GM18520 (cell line): ENCODE results near the gene RSPH10B.
"Not testable (repeated sequence)": the region's sequence is repeated elsewhere in the genome, so short reads cannot be mapped to it uniquely, and the experiment has no call there.

Experiments used
- ATAC-seq: cut with Tn5 transposase; IDR thresholded peaks from one replicate; pipeline ENCODE4 v1.9.1; 2021; ENCODE audit not compliant: unreplicated experiment

The RSPH10B gene

DNA sequence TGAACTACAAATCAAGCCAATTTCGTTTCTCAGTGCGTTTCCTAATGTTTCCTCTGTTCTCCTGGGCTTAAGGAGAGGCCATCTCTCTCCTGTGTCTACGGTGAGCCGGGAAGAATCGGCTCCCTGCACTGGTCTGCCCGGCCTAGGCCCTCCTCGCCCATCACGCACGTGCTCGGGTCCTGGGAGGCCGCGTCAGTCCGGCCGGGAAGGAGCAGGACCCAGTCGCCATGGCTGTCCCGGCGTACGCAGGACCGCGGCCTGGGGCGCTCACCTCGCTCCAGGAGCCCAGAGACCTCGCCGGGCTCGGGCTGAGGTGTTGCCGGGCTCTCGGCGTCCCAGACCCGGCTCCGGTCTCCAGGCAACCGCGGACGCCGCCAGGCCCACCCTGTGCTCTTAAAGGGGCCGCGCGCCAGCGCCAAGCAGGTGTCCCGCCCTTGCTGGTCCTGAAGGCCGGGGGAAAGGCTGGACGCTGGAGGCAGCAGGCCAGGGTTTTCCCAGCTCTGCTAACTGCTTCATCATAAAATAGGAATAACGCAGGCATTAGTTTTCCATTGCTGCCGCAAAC lies at the start of gene RSPH10B:
TSS of gene RSPH10B (minus strand) at position 343 of the 565 bp plus-strand sequence. CDS start 3,573 bp downstream, outside the sequence.
- ATAC-seq, result not testable (repeated sequence)

DNA sequence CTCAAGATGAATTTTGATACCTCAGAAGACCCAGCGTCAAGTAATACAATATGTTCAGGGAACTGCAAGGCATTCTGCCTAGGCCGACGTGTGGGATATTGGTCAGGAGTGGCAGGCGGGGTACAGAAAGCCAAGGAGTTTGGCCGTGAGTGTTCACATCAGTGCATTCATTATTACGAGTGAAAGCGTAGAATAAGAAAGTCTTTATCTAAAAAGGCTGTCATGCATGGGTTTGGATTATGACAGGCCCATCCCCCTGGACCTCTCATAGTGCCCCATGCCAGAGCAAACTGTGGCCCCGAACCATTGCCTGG lies 46.1 kb upstream of the RSPH10B start:
- ATAC-seq, result no peak

DNA sequence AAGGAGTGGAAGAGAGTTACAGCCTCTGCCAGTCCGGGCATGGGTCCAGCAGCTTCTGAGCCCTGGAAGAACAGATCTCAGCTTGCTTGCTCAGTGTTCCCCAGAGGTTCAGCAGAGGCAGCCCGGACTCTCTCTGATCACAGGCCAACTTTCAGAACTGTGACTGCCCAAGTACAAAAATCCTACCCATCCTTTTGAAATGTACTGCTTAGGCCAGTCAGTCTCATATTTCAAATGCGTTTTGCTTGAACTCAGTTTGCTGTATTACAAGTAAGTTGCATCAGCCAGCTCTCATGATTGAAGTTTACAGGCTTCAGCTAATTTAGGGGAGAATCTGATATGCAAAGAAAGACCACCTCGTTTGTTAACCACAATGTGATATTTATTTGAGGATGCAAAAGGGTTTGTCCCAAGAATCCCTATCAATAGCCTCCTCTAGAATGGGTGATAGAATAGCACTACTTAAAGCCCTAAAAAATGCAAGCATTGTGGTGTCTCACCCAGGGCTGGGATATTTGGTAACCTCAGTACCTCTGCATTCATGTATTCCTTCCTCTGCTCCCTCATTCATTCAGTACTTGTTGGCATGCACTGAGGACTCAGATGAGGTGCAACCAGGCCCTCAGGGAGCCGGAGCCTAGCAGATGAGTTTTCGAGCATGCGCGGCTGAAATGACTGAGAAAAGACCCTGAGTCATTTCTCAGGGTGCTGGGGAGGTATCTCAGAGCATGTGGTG lies 45.6 kb upstream of the RSPH10B start:
- peak; percentile 22 for ATAC-seq

DNA sequence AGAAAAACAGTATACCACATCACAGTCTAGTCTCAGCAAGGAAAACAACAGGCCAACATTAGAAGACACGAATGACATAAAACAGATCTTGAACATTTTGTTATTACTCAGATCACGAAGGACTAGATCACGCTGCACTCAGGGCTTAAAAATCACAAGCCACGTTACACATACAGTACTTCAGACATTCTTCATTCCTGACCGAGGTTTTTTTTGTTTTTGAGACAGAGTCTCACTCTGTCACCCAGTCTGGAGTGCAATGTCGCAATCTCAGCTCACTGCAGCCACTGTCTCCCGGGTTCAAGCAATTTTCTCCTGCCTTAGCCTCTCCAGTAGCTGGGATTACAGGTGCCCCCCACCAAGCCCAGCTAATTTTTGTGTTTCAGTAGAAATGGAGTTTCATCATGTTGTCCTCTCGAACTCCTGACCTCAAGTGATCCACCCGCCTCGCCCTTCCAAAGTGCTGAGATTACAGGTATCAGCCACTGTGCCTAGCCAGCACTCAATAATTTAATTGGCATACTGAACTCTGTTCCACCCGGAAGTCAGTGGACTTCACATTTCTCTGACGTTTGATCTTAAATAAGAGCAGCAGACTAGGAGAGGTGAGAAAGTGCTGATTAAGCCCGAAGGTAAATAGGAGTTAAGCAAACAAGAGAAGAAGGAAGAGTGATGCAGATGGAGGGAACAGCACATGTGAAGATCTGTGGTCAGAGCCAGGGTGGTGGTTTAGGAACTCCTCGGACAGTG lies 42.0 kb upstream of the RSPH10B start:
- ATAC-seq, result no peak

DNA sequence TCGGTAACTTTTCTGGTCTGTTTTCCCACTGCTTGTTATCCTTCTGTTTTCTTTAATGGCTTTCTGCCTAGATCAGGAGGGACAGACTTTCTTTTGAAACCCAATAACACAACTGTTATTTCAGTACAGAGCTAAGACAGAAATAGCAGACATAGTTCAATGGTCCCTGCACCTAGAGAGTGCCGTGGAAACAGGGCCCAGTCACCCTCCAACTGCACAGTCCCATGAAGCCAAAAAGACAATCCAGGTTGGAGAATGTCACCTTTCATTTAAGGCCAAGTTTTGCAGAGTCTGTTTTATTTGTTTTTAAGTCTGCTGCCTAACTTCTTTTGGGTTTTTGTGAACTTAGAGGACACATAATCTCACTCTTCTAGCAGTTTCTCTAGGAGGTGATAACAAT lies 41.1 kb upstream of the RSPH10B start:
- ATAC-seq, result no peak

DNA sequence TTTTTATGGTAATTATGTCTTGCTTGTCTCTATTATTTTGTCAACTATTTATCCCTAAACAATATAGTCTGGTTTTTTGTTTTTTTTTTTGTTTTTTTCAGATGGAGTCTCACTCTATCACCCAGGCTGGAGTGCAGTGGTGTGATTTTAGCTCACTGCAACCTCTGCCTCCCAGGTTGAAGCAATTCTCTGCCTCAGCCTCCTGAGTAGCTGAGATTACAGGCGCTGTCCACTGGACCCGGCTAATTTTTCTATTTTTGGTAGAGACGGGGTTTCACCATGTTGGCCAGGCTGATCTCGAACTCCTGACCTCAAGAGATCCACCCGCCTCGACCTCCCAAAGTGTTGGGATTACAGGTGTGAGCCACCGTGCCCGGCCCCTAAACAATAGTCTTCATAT lies 39.9 kb upstream of the RSPH10B start:
- not testable (repeated sequence) for ATAC-seq

DNA sequence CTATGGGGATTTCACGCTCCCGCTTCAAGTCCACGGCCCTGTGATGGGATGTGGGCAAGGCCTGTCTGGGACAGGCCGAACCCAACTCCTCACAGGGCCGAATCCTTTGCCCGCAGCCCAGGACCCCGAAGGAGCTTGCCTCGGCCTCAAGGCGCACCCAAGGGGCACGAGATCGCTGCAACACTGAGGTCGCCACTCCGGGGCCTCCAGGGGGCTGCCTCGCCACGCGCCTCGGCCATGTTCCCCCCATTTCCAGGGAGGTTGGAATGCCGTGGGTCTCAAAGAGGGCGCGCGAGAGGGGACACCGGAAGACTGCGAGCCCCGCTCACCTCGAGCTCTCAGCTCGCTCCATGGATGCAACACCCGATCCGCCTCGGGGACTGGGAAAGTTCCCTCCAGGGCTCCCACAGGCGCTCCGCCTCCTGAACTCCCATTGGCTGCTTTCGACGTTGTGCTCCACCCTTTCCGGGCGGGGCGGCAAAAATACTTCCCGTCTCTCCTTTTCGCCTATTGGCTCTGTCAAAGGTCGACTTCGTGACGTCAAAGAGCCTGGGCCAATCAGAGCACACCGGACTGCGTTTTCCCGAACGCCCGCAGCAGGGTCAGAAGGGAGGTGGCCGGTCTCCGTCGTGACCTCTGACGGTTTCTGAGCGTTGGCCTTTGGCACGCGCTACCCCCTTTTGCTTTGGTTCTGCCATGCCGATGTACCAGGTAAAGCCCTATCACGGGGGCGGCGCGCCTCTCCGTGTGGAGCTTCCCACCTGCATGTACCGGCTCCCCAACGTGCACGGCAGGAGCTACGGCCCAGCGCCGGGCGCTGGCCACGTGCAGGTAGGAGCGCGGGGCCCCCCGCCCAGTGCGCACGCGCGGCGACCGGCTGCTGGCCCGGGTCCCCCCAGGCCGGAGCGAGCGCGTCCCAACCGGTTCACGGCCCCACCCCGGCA lies 38.5 kb upstream of the RSPH10B start, which contains the start of the genes AIMP2 and PMS2:
TSS of gene AIMP2 (plus strand) at position 605 of the 944 bp plus-strand sequence. CDS start at position 697, 92 bp downstream.
TSS of gene PMS2 (minus strand) at position 382 of the 944 bp plus-strand sequence. CDS start at position 352, 30 bp downstream.
- ATAC-seq, result peak; percentile 93

DNA sequence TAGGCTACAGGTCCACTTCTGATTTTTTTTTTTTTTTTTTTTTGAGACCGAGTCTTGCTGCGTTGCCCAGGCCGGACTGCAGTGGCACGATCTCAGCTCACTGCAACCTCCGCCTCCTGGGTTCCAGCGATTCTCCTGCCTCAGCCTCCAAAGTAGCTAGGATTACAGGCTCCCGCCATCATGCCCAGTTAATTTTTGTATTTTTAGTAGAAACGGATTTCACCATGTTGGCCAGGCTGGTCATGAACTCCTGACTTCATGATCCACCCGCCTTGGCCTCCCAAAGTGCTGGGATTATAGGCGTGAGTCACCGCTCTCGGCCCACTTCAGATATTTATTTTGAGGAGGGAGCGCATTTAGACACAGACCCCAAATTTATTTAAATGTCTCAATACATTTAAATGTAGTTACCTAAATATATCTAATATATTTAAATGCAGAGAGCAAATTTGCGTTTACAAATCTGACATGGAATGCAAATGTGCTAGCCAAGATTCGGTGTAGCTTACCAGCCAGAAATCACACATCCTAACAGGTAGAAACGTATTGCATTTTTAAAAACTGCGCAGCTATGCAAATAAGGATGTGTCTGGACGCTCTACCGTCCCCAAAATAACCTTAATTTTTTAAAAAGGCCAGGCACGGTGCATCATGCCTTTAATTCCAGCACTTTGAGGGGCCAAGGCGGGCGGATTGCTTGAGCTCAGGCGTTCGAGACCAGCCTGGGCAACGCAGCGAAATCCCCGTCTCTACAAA lies 37.5 kb upstream of the RSPH10B start:
- not testable (repeated sequence) for ATAC-seq

DNA sequence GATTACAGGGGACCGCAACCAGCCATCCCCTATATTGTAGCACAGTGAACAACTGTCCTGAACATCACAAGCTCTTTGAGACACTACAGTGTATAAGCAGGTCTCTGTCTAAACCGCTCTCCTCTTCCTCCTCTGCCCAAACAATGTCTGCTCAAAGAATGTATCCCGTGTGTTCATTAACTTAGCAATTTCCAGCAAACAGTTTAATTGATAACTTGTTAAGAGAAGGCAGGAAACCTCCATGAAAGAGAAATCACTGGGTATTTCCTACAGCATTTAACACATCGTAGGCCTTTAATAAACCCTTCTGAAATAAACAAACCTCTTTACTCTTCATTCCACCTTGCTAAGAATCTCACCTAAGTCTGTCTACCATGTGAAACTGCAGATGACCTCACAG lies 36.9 kb upstream of the RSPH10B start:
- no peak for ATAC-seq

DNA sequence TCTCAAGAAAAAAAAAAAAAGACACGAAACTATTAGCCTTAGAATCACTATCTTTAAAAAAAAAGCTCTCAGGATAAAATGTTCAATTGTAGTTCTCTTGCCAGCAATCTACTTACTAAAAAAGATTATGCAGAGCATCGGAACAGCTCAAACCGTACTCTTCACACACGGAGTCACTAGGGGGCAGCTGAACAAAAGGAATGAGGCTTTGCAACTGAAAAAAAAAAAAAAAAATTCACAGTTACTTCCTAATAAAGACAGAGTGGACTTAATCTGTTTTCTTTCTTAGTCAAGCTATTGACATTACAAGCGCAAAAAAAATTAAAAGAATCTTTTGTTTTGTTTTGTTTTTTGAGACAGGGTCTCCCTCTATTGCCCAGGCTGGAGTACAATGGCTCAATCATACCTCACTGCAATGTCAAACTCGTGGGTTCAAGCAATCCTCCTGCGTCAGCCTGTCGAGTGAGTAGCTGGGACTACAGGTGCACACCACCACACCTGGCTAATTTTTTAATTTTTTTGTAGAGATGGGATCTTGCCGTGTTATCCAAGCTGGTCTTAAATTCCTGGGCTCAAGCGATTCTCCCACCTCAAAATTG lies 26.8 kb upstream of the RSPH10B start:
- no peak for ATAC-seq

DNA sequence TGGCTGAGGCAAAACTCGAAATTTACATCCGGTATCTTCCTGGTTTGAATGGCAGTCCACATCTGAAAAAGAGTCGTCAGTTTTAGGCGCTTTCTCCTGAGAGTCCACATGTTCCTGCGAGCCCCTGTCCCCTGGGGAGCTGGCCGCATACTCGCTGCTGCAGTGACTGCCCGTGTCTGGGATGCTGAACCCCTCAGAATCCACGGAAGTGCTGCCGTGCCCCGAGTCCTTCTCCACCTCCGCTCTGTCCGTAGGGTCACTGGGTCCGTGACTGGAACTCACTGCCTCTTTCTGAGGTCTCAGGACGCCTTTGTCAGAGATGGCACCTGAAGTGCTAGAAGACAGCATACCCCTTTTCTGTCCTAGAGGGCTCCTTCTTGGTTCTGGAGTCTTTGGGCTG lies 16.6 kb upstream of the RSPH10B start:
- ATAC-seq, result not testable (repeated sequence)

DNA sequence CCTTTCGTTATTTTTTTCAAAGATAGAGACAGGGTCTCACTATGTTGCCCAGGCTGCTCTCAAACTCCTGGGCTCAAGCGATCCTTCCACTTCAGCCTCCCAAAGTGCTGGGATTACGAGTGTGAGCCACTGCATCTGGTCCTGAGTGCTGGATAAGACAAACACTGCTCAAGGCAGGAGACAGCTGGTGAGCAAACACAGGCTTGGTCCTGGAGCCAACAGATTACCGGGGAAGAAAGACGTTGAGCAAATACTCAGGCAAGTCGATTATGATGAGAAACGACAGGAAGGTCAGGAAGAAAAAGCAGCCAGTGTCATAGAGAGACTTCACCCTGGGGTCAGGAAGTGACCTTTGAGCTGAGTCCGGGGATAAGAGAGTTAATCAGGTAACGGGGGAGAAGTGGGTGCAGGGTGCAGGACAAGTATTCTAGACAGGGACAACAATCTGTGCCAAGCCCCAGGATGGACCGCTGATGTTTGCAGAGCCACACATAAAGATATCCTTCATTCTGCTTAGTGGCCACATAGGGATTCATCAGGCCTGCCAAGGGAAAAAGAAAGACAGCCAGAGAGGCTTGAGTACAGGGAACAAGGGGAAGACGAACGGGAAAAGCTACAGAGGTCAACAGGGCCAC lies 9.3 kb upstream of the RSPH10B start:
- ATAC-seq, result not testable (repeated sequence)

DNA sequence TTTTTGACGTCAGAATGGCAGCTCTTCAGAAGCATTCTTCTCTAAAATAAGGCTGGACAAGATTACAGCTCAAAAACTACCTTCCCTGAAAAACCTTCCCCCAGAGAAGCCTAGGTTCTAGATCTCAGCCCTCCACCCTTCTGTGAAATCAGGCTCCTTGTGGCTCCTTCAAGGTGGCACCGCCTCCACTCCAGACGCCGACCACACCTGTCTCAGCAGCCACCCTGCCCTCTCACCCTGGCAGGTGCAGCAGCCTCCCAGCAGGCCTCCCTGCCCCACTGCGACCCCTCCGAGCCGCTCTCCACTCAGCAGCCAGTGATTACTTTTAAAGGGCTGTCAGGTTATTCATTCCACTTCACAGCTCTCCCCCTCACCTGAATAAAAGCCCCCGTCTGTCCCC lies 3.1 kb upstream of the RSPH10B start:
- not testable (repeated sequence) for ATAC-seq

DNA sequence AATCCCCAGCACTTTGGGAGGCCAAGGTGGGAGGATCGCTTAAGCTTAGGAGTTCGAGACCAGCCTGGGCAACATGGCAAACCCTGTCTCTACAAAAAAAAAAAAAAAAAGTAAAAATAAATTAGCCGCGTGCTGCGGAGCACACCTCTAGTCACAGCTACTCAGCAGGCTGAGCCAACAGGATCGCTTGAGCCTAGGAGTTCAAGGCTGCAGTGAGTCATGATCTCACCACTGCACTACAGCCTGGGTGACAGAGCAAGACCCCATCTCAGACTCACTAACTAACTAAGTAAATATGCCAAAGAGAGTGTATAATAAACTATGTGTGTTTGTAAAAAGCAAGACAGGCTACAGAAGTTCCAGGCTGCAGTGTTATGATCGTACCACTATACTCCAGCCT lies 6.7 kb downstream of the RSPH10B start:
- ATAC-seq, result not testable (repeated sequence)

DNA sequence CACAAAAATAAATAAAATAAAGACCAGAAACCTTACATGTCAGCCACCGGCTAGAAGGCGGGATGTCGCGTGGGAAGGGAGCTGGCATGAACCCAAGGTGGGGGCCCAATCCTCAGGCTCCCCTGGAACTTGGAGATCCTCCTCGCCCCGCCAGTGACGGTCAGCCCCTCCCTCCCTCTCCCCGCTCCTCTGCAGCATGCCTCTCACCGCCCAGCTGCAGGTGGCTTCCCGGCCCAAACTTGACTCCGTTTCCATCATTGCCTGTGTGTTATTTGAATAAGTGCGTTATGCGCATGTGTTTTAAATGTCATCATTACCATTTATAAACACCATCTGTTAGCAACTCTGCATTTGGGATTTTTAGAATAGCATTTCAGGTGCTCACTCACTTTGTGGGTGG lies 7.3 kb downstream of the RSPH10B start:
- ATAC-seq, result not testable (repeated sequence)

DNA sequence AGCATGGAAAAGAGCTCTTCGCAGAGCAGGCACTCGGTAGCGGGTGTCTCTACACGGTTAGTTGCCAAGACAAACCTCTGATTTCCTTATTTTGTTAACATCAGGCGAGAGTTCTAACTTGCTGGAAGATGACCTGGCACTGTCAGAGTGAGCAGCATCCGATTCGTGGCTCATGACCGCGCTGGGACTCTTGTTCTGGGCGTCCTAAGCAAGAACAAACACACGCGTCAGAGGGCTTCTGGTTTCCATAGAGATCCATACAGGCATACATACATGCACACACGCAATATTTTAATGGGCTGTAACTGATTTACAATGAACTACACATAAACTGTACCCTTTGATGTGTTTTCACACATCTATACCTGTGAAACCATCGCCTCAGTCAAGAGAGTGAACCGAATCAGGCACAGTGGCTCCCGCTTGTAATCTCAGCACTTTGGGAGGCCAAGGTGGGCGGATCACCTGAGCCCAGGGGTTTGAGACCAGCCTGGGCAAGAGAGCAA lies 35.5 kb downstream of the RSPH10B start:
- ATAC-seq, result not testable (repeated sequence)

DNA sequence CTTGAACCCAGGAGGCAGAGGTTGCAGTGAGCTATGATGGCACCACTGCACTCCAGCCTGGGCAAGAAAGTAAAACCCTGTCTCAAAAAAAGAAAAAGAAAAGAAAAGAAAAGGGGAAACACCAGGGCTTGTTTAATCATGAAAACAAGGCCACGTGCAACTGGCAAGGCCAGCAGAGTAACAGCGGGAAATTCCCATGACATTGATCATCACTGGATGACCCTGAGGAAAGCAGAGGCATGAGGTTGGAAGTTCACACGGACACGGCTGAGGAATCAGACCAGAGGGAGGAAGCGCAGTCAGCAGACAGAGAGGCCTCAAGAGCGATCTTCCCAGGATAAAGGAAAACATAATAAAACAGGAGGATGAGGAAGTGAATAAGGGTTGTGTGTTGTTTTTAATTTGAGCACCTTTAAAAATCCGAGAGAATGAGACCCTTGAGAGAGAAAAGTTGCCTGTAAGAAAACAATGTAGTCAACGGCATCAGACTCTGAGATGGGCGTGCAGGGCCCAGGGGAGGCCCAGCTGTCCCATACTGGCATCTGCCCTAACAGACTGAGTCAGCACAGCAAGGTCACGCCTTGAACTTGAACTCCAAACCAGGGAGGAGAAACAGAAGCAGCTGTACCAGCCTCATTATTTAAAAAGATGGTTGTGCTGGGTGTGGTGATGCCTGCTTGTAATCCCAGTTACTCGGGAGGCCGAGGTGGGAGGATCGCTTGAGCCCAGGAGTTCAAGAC lies 38.4 kb downstream of the RSPH10B start:
- not testable (repeated sequence) for ATAC-seq

DNA sequence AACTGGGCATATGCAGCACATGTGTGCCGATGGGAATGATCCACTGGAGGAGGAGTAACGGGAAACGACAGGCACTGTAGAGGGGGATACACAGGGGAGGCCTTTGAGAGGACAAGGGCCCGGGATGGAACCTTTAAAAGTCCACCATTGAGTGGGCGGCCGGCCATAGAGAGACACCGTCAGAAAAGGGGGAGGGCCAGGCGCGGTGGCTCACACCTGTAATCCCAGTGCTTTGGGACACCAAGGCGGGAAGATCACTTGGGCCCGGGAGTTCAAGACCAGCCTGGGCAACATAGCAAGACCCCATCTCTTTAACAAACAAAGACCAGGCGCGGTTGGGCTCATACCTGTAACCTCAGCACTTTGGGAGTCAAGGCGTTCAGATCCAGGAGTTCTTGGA lies 39.2 kb downstream of the RSPH10B start:
- not testable (repeated sequence) for ATAC-seq
